Measurements from ENCODE around the gene NCAM2.

The NCAM2 gene

GRCh38 chr21:21394064-21394463, 395.9 kb downstream of the NCAM2 start:
- TF ChIP-seq, protein P1, sequence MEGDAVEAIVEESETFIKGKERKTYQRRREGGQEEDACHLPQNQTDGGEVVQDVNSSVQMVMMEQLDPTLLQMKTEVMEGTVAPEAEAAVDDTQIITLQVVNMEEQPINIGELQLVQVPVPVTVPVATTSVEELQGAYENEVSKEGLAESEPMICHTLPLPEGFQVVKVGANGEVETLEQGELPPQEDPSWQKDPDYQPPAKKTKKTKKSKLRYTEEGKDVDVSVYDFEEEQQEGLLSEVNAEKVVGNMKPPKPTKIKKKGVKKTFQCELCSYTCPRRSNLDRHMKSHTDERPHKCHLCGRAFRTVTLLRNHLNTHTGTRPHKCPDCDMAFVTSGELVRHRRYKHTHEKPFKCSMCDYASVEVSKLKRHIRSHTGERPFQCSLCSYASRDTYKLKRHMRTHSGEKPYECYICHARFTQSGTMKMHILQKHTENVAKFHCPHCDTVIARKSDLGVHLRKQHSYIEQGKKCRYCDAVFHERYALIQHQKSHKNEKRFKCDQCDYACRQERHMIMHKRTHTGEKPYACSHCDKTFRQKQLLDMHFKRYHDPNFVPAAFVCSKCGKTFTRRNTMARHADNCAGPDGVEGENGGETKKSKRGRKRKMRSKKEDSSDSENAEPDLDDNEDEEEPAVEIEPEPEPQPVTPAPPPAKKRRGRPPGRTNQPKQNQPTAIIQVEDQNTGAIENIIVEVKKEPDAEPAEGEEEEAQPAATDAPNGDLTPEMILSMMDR (IDR thresholded peaks at IDR 0.05): no peak

DNA sequence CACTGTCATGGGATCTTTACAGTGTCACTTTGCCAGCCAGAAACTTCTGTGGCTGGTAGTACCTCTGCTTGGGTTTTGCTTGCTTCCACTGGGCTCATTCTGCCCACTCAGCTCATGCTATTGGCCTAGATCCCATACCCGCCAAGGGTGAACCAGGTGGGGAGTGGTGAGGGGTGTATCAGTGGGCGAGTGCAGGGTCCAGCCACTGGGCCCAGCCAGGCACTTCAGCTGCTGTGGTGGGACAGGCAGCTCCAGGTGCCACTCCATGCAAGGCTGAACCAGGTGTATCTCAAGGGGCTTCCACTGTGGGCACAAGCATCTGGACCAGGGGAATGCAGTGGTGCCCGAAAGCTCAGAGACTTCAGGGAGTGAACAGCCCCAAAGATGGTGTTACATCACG, 398.2 kb downstream of the NCAM2 start:
- TF ChIP-seq, protein P1 (IDR thresholded peaks at IDR 0.05): no peak

GRCh38 chr21:21397464-21397863, 399.3 kb downstream of the NCAM2 start:
- TF ChIP-seq, protein P1 (IDR thresholded peaks at IDR 0.05): no peak

GRCh38 chr21:21401444-21401843, 403.2 kb downstream of the NCAM2 start:
- TF ChIP-seq, protein P1 (IDR thresholded peaks at IDR 0.05): no peak

- TF ChIP-seq, protein P1 (IDR thresholded peaks at IDR 0.05): no peak
Observed at GRCh38 chr21:21406921-21407320, 408.7 kb downstream of the NCAM2 start.

GRCh38 chr21:21412096-21412495, 413.9 kb downstream of the NCAM2 start:
- TF ChIP-seq, protein P1 (IDR thresholded peaks at IDR 0.05): no peak

- TF ChIP-seq, protein P1 (IDR thresholded peaks at IDR 0.05): no peak
Observed at GRCh38 chr21:21415741-21416140, 417.5 kb downstream of the NCAM2 start.

DNA sequence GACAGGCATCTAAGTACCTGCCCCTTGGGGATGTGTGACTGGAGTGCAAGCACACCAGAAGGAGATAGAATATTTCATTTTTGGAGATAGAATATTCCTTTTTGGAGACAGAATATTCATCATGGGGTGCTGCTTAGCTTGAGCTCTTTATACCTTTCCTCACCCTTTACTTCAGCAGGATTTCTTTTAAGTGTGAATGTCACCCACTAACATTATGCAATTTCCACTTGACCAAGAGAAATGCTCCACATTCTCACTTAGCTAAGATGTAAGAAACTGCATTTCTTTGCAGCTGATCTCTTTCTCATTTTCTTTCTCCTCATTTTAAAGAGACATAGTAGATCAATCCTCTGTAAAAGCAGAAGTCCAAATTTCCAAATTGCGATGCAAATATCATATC, 436.7 kb downstream of the NCAM2 start:
- TF ChIP-seq, protein P1 (IDR thresholded peaks at IDR 0.05): no peak

All from LNCAP (cell line).